D721Med (cell line): ENCODE measurements around the gene SLC38A1.

ENCODE experiments used
- DNase-seq: peaks from one replicate; pipeline ENCODE4 v3.0.0; 2011; ENCODE audit warnings: low spot score; ENCODE audit not compliant: insufficient read length
- FAIRE-seq: peaks from 2 replicates; lab custom pipeline; 2011; peaks lifted over from hg19 to GRCh38; lab: Jason Lieb, UNC
- CTCF ChIP-seq: IDR thresholded peaks from 2 replicates; pipeline ENCODE4 v1.5.1; 2012; ENCODE audit warnings: mild to moderate bottlenecking, control low read depth; ENCODE audit not compliant: insufficient read depth; ENCODE audit errors: missing control alignments

The SLC38A1 gene

DNA sequence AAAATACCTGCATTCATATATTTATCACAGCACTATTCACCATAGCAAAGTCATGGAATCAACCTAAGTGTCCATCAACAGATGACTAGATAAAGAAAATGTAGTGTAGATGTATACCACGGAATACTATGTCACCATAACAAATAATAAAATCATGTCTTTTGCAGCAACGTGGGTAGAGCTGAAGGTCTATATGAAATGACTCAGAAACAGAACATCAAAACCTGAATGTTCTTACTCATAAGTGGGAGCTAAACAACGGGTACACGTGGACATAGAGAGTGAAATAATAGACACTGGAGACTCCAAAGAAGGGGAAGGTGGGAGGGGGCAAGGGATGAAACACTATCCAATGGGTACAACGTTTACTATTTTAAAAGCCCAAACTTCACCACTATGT lies 37.9 kb downstream of the SLC38A1 start:
- DNase-seq (no peak), FAIRE-seq (no peak)
- no peak for TF ChIP-seq CTCF

GRCh38 chr12:46230306-46230705 lies 38.5 kb downstream of the SLC38A1 start:
- DNase-seq (no peak), FAIRE-seq (no peak)
- no peak for TF ChIP-seq CTCF

DNA sequence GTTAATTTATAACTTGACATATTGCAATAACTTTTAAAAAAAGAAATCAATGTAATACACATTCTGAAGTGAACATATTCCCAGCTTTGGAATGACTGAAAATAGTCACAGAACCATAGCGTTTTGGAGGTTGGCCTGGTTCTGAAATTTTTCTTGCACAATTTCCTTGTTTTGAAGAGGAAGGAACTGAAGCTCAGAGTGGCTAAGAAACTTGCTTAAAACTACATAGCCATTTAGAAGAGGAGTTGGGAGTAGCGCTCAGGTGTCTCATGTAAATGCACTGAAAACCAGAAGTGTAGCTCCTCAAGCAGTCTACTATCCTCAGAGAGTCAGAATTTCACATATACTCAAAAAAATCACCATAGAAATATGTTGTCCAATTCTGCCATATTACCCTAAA lies 41.2 kb downstream of the SLC38A1 start:
- DNase-seq (no peak), FAIRE-seq (no peak)
- TF ChIP-seq CTCF = no peak

DNA sequence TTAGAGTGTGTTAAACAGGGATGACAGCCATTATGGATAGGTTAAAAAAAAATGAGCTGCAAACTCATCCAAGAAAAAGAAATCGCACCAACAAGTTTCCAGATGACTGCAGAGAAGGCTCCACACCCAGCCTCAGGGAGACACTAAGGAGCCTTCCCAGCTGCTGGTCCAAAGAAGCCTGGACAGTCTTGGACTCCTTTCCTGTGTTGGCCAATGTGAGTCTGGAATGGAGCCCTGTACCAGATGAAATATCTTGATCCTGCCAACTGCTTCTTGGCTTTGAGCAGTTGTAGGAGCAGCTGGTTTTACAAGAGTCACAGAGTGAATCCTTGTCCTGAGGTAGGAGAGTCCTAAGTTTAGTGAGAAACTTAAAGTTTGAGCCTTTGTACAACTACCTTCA lies 44.5 kb downstream of the SLC38A1 start:
- FAIRE-seq (no peak), DNase-seq (no peak)
- no peak for TF ChIP-seq CTCF

GRCh38 chr12:46223047-46223446 lies 45.8 kb downstream of the SLC38A1 start:
- DNase-seq = no peak
- FAIRE-seq = no peak
- no peak for TF ChIP-seq CTCF

DNA sequence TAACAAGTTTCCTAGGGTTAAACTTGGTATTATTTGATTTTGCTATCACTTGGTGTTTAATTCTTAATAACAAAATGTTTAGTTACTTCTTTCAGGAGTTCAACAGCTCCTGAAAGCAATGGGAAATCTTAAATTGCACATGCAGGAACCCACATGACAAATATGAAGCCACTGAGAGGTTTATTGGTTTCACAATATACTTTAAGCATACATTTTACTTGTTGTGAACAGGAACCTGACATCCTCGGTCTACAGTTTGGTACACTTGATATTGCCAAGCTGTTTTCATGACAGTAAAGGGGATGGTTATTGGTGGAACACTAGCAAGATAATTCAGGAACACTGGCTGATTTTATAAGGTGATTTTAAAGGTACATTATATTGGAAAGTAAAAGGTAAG lies 46.2 kb downstream of the SLC38A1 start:
- no peak for TF ChIP-seq CTCF
- FAIRE-seq = no peak
- no peak for DNase-seq

DNA sequence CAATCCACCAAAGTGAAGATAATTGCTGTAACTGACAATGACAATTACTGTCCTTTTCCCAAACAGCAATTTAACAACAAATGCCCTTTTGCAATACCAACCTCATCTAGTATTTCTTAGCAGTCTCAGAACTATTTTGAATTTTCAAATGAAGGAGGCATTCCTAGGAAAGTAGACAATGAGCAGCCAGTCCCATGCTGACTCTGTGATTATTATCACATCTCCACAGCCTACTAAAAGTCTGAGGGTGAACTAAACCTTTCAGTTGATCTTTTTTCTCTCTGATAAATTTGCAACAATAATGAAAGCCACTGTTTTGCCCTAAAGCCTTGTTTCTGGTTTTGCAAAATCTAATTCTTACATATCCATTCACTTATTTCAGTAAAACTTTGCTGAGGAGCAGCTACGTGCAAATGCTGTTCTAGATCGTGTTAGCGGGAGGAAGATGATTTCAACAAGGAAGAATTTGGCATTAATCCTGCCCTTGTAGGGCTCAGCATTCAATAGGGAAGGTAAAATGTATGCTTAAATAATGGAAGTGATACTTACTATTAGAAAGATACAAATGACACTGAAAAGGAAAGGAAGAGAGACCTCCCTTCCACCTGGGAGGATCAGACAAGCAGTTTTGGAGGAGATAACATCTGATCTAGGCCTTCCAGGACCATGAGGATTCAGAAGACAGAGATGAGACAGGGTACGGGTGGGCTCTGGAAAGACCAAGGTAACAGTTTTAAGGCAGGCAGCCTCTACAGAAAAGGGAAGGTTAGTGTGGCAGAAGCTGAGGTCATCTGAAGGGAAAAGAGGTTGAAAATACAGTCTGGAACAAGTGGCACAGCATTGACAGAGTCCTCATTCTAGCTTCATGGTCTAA lies 47.4 kb downstream of the SLC38A1 start:
- no peak for FAIRE-seq
- no peak for TF ChIP-seq CTCF
- DNase-seq = no peak
